Osteoblast (primary cell): Measurements from ENCODE around the gene UGGT2. TPM values are rescaled to one million over a fixed set of nuclear protein-coding genes. Genes with fewer than 3 reads are reported as not detected.
A peak's percentile ranks its signal among the peaks of the same experiment; 100 is the strongest.
"Not testable (repeated sequence)": the region's sequence is repeated elsewhere in the genome, so short reads cannot be mapped to it uniquely, and the experiment has no call there.

Experiments
- DNase-seq: peaks from one replicate; pipeline ENCODE4 v3.0.0; 2011; ENCODE audit warnings: low spot score, mixed read lengths; ENCODE audit not compliant: insufficient read length; ENCODE audit errors: missing footprints
- H2AFZ ChIP-seq: 2 replicates; pipeline ENCODE4 v1.6.0; 2011; ENCODE audit warnings: mild to moderate bottlenecking, low read length
- H3K27ac ChIP-seq: 2 replicates; pipeline ENCODE4 v1.5.1; 2011; ENCODE audit warnings: mild to moderate bottlenecking, low read depth, low read length, moderate library complexity
- H3K27me3 ChIP-seq: 2 replicates; pipeline ENCODE4 v1.6.0; 2012; ENCODE audit warnings: mild to moderate bottlenecking, control low read depth, inconsistent platforms, low read length, moderate library complexity; ENCODE audit not compliant: insufficient read depth
- H3K36me3 ChIP-seq: 2 replicates; pipeline ENCODE4 v1.5.1; 2011; ENCODE audit warnings: mild to moderate bottlenecking, low read length, control low read depth, moderate library complexity; ENCODE audit not compliant: insufficient read depth
- H3K4me1 ChIP-seq: 2 replicates; pipeline ENCODE4 v1.5.1; 2011; ENCODE audit warnings: mild to moderate bottlenecking, low read length, control low read depth, moderate library complexity; ENCODE audit not compliant: insufficient read depth
- H3K4me2 ChIP-seq: 2 replicates; pipeline ENCODE4 v1.6.0; 2011; ENCODE audit warnings: mild to moderate bottlenecking, low read length; ENCODE audit not compliant: insufficient read depth
- H3K4me3 ChIP-seq: fragments of 200-600 bp; sonication (generic); 3 replicates; pipeline ENCODE4 v1.5.1; 2012; ENCODE audit warnings: mild to moderate bottlenecking, low read length, inconsistent platforms; ENCODE audit not compliant: insufficient read depth
- H3K79me2 ChIP-seq: 2 replicates; pipeline ENCODE4 v1.6.0; 2012; ENCODE audit warnings: mild to moderate bottlenecking, low read length, control low read depth, inconsistent platforms; ENCODE audit not compliant: insufficient read depth
- H3K9me3 ChIP-seq: 2 replicates; pipeline ENCODE4 v1.5.1; 2011; ENCODE audit warnings: low read depth, low read length, control low read depth
- H4K20me1 ChIP-seq: 2 replicates; pipeline ENCODE4 v1.6.0; 2012; ENCODE audit warnings: mild to moderate bottlenecking, low read length, control low read depth; ENCODE audit not compliant: insufficient read depth
- CTCF ChIP-seq: IDR thresholded peaks from 2 replicates; pipeline ENCODE4 v1.5.1; 2011; ENCODE audit warnings: mild to moderate bottlenecking, low read depth, low read length, moderate library complexity; ENCODE audit errors: extremely low read depth
- total RNA-seq: library from RNA; depleted of rRNA; stranded (reverse); fragments of >200 nt; gene quantifications from 2 replicates; pipeline ENCODE4 v1.2.3, GENCODE V29; 2012

Gene UGGT2
- total RNA-seq, 1 donor = 78.2 TPM

- no peaks in the 10 kb centered on the region for H3K9me3 ChIP-seq
- H3K4me3 ChIP-seq = no peak overlapping the region
- H3K79me2 ChIP-seq = no peaks in the 10 kb centered on the region
- no peak overlapping the region for H3K27ac ChIP-seq
- TF ChIP-seq CTCF = no peak
- no peaks in the 10 kb centered on the region for H3K27me3 ChIP-seq
- no peak overlapping the region for H3K4me2 ChIP-seq
- DNase-seq = no peak
- H3K4me1 ChIP-seq = no peaks in the 10 kb centered on the region
- no peak overlapping the region for H2AFZ ChIP-seq
- H3K36me3 ChIP-seq = no peaks in the 10 kb centered on the region
- H4K20me1 ChIP-seq = no peaks in the 10 kb centered on the region
Measured at GRCh38 chr13:96068729-96069128, 15.5 kb upstream of the UGGT2 start.

DNA sequence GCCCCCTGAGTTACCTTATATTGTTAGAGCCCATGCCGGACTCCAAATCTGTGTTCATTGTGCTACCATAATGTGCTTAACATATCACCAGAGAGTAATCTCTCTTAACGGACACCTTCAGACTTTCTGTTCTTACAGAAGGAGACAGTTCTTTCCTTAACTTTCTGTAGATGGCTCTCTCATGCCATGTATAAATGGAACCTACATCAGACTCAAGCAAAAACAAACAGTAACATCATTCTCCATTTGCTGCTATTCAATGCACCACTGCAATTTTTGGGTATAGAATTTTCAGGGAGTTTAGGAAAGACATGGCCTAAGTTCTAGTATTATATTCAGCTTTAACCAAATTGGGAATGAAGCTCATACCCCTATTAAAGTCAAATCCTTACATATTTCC lies 12.6 kb upstream of the UGGT2 start:
- H3K4me3 ChIP-seq = no peak overlapping the region
- no peak for DNase-seq
- no peaks in the 10 kb centered on the region for H3K9me3 ChIP-seq
- no peaks in the 10 kb centered on the region for H4K20me1 ChIP-seq
- H3K27ac ChIP-seq = no peak overlapping the region
- H3K4me1 ChIP-seq = no peaks in the 10 kb centered on the region
- no peaks in the 10 kb centered on the region for H3K27me3 ChIP-seq
- H3K36me3 ChIP-seq = no peaks in the 10 kb centered on the region
- no peaks in the 10 kb centered on the region for H3K79me2 ChIP-seq
- no peak overlapping the region for H3K4me2 ChIP-seq
- no peak for TF ChIP-seq CTCF
- H2AFZ ChIP-seq = no peak overlapping the region

- Histone ChIP-seq H2AFZ (peak overlapping the region; percentile 99), H4K20me1 (peaks cover 4% of the 10 kb centered on the region), H3K27ac (peak overlapping the region; percentile 95), H3K4me3 (peak overlapping the region; percentile 94), H3K9me3 (no peaks in the 10 kb centered on the region), H3K4me1 (peaks cover 8% of the 10 kb centered on the region), H3K4me2 (peak overlapping the region; percentile 98), H3K27me3 (no peaks in the 10 kb centered on the region), H3K79me2 (peaks cover 28% of the 10 kb centered on the region), H3K36me3 (no peaks in the 10 kb centered on the region)
- peak; percentile 89 for DNase-seq
- no peak for TF ChIP-seq CTCF
Measured at GRCh38 chr13:96052656-96053002, 572 bp downstream of the UGGT2 start.

DNA sequence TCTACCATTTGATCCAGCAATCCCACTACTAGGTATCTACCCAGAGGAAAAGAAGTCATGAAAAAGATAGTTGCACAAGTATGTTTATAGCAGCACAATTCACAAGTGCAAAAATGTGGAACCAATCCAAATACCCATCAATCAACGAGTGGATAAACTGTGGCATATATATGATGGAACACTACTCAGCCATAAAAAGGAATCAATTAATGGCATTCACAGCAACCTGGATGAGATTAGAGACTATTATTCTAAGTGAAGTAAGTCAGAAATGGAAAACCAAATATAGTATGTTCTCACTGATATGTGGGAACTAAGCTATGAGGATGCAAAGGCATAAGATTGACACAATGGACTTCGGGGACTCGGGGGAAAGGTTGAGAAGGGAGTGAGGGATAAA lies 1.3 kb downstream of the UGGT2 start:
- H2AFZ ChIP-seq, H4K20me1 ChIP-seq, DNase-seq, H3K4me1 ChIP-seq, H3K36me3 ChIP-seq, H3K9me3 ChIP-seq, H3K27ac ChIP-seq, H3K27me3 ChIP-seq: not testable (repeated sequence)
- peak overlapping the region; percentile 98 for H3K4me2 ChIP-seq
- H3K79me2 ChIP-seq = peaks cover 31% of the 10 kb centered on the region
- peak overlapping the region; percentile 94 for H3K4me3 ChIP-seq

DNA sequence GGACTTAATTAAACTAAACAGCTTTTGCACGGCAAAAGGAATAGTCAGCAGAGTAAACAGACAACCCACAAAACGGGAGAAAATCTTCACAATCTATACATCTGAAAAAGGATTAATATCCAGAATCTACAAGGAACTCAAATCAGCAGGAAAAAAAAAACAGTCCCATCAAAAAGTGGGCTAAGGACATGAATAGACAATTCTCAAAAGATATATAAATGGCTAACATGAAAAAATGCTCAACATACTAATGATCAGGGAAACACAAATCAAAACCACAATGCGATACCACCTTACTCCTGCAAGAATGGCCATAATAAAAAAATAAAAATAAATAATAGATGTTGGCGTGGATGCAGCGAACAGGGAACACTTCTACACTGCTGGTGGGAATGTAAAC lies 1.7 kb downstream of the UGGT2 start:
- DNase-seq, H3K4me3 ChIP-seq, H3K4me2 ChIP-seq: not testable (repeated sequence)

GRCh38 chr13:96050955-96051354 lies 2.2 kb downstream of the UGGT2 start:
- H3K79me2 ChIP-seq = peaks cover 40% of the 10 kb centered on the region
- not testable (repeated sequence) for H3K4me2 ChIP-seq, H3K36me3 ChIP-seq

More for the DNA sequence above, 1.7 kb downstream of the UGGT2 start:
- H3K9me3 ChIP-seq, H2AFZ ChIP-seq, H3K36me3 ChIP-seq, H3K27ac ChIP-seq, H3K27me3 ChIP-seq, H4K20me1 ChIP-seq, H3K4me1 ChIP-seq: not testable (repeated sequence)
- peaks cover 35% of the 10 kb centered on the region for H3K79me2 ChIP-seq

GRCh38 chr13:96046449-96047126 lies 6.6 kb downstream of the UGGT2 start:
- not testable (repeated sequence) for H3K4me3 ChIP-seq, H3K4me1 ChIP-seq, H2AFZ ChIP-seq, H3K9me3 ChIP-seq, H3K27me3 ChIP-seq, H3K36me3 ChIP-seq, H3K4me2 ChIP-seq, H3K27ac ChIP-seq, H4K20me1 ChIP-seq, DNase-seq
- H3K79me2 ChIP-seq = peaks cover 68% of the 10 kb centered on the region

More at GRCh38 chr13:96050955-96051354, 2.2 kb downstream of the UGGT2 start:
- not testable (repeated sequence) for H3K27ac ChIP-seq, H4K20me1 ChIP-seq, H2AFZ ChIP-seq, DNase-seq, H3K4me3 ChIP-seq, H3K4me1 ChIP-seq, H3K27me3 ChIP-seq, H3K9me3 ChIP-seq
